VCaP (cell line): ENCODE measurements around the gene FITM1.
A peak's percentile ranks its signal among the peaks of the same experiment; 100 is the strongest.

Source experiments
- H3K27ac ChIP-seq: fragments of 450-650 bp; 2 replicates; pipeline ENCODE4 v1.5.1; 2017
- TF ChIP-seq, protein P1 (sequence below): fragments of 450-650 bp; conservative IDR thresholded peaks from 2 replicates; pipeline ENCODE4 v1.5.1; 2017; ENCODE audit warnings: mild to moderate bottlenecking, moderate library complexity

Gene FITM1

DNA sequence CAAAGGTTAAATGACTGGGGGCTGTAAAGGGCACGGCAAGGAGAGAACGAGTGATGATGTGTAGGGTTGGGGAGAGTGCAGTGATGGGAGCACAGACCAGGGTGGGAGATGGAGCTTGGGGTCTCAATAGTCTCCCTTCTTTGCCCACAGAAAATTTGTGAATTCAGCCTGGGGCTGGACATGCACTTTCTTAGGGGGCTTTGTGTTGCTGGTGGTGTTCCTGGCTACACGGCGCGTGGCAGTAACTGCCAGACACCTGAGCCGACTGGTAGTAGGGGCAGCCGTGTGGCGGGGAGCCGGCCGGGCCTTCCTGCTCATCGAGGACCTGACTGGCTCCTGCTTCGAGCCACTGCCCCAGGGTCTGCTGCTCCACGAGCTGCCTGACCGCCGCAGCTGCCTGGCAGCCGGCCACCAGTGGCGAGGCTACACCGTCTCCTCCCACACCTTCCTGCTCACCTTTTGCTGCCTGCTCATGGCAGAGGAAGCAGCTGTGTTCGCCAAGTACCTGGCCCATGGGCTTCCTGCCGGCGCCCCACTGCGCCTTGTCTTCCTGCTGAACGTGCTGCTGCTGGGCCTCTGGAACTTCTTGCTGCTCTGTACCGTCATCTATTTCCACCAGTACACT, 1.7 kb downstream of the FITM1 start:
- peak overlapping the region; percentile 63 for H3K27ac ChIP-seq
- TF ChIP-seq, protein P1, sequence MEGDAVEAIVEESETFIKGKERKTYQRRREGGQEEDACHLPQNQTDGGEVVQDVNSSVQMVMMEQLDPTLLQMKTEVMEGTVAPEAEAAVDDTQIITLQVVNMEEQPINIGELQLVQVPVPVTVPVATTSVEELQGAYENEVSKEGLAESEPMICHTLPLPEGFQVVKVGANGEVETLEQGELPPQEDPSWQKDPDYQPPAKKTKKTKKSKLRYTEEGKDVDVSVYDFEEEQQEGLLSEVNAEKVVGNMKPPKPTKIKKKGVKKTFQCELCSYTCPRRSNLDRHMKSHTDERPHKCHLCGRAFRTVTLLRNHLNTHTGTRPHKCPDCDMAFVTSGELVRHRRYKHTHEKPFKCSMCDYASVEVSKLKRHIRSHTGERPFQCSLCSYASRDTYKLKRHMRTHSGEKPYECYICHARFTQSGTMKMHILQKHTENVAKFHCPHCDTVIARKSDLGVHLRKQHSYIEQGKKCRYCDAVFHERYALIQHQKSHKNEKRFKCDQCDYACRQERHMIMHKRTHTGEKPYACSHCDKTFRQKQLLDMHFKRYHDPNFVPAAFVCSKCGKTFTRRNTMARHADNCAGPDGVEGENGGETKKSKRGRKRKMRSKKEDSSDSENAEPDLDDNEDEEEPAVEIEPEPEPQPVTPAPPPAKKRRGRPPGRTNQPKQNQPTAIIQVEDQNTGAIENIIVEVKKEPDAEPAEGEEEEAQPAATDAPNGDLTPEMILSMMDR, result no peak

DNA sequence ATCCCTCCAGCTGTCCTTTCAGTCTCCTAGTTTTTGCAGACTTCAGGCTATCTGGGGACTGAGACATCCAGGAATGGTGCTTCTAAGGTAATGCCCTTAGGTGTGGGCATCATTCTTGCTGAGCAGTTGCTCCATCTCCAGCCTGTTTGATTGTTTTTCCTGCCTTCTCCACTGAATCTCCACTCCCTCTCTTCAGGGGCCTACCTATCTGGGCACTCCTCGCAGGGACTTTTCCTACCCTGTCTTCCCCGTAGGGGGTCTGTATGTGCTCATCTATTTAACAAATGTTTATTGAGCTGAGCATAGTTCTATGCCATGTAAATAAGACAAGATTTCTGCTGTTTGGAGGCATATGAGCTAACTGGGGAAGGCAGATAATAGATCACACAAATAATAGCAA, 2.5 kb downstream of the FITM1 start:
- TF ChIP-seq, protein P1, result no peak

DNA sequence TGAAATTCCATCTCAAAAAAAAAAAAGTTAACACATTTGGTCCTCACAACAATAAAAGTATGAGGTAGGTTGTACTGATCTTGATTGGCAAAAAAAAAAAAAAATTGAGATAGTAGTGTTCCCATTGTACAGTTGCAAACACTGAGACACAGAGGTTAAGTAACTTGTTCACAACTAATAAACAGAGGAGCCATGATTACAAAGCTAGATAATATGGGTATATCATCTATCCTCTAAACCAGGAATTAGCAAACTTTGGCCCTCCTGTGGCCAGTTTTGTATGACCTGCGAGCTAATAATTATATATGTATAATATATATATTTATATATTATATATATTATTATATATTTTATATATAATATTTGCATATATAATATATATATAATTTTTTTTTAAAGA, 3.3 kb downstream of the FITM1 start:
- no peak overlapping the region for H3K27ac ChIP-seq
- TF ChIP-seq, protein P1, result no peak

More for the DNA sequence above, 2.5 kb downstream of the FITM1 start:
- peak overlapping the region; percentile 63 for H3K27ac ChIP-seq

DNA sequence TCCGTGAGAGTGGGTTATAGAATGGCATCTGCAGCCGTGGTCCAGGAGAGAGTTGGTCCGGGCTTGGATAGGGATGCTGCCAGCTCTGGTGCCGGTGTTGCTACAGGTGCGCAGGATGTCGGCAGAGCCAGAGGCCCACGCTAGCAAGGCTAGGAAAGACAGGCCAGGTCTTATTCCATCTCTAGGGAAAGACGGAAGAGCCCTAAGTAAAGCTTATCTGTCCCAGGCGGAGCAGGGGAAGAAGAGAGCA, 5.0 kb downstream of the FITM1 start:
- TF ChIP-seq, protein P1, result no peak
- H3K27ac ChIP-seq, result peak overlapping the region; percentile 86

DNA sequence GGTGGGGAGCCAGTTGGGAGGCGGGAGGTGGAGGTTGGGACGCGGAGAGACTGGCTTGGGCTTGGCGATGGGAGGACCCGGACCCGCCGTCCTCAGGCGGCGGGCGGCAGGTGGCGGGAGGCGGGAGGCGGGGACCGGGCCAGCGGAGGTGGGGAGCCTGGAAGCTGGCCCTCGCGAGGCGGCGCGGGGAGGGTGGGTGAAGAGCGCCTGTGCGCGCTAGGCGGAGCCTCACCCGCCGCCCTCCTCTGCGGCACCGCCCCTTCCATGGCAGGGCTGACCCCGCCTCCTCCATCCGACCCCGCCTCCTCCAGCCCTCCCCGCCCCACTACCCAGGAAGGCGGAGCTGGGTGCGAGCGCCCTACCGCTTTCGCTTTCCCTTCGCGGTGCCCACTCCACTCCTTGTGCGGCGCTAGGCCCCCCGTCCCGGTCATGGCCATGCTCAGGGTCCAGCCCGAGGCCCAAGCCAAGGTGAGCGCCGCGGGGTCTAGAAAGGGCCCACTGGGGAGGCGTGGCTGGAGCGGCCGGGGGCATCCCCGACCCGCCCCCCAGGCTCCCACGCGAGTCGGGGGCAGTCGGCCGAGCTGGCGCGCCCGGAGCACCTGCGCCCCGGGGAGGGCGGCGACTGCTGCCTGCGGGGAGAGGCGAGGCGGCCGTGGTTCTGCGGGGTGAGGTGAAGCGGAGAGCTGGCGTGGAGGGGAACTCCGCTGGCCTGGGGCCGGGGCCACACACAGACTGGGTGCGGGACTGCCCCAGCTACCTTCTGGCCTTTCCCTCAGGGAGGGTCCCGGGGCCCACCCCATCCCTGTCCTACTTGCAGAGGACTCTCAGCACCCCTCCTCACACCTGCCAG, 5.6 kb downstream of the FITM1 start, which contains the start of gene PSME1:
Gene PSME1 (plus strand): TSS at position 361 of the 850 bp plus-strand sequence. CDS start 69 bp downstream, at position 430.
- H3K27ac ChIP-seq, result peak within 1 kb of the TSS; percentile 86
- TF ChIP-seq, protein P1, result no peak

DNA sequence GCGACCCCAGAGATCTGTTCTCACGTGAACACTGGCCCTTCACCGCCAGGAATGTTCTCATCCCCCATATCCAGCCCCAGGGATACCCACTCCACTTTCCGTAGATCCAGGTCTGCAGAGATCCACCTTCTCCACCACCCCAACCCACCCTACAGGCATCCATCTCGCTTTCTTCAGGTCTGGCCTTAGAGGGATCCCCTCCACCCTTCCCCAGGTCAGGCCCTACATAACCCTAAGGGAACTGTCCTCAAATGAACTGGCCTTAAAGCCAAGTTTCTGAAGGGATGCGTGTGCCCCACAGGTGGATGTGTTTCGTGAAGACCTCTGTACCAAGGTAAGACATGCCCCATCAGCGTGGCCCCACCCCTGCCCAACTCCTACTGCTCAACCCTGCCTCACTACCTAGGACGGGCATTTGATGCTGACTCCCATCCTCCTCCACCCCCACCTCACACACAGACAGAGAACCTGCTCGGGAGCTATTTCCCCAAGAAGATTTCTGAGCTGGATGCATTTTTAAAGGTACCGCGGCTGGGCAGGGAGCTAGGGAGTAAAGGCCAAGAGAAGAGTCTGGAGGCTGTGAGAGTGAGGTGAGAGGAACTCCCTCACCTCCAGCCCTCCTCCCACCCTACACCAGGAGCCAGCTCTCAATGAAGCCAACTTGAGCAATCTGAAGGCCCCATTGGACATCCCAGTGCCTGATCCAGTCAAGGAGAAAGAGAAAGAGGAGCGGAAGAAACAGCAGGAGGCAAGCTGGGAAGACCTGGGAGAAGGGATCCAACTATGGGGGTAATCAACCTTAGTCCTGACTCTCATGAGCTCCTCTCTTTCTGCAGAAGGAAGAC, 6.4 kb downstream of the FITM1 start:
- TF ChIP-seq, protein P1, result no peak

More for the DNA sequence above, 6.4 kb downstream of the FITM1 start:
- peak overlapping the region; percentile 86 for H3K27ac ChIP-seq
